ENCODE results near the gene NDE1.
"Not testable (repeated sequence)": the region's sequence is repeated elsewhere in the genome, so short reads cannot be mapped to it uniquely, and the experiment has no call there.

Gene NDE1, protein sequence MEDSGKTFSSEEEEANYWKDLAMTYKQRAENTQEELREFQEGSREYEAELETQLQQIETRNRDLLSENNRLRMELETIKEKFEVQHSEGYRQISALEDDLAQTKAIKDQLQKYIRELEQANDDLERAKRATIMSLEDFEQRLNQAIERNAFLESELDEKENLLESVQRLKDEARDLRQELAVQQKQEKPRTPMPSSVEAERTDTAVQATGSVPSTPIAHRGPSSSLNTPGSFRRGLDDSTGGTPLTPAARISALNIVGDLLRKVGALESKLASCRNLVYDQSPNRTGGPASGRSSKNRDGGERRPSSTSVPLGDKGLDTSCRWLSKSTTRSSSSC

GRCh38 chr16:15650019-15650697 lies at the start of gene NDE1:
NDE1 (plus strand) TSS chr16:15650245; CDS start chr16:15664779, 14,534 bp downstream.
- peak; percentile 75 to 78 for DNase-seq (ENCODE audit: low read depth in 1 of 2, low spot score in 1 of 2)

- no peak for DNase-seq (ENCODE audit: low read depth in 1 of 2, low spot score in 1 of 2)
These were observed 48.7 kb upstream of the NDE1 start for GRCh38 chr16:15601212-15601879.

- no peak for DNase-seq (ENCODE audit: low read depth in 1 of 2, low spot score in 1 of 2)
These were observed 47.6 kb upstream of the NDE1 start for GRCh38 chr16:15602285-15603044.

GRCh38 chr16:15604460-15605440 lies 45.3 kb upstream of the NDE1 start:
- no peak for DNase-seq (ENCODE audit: low read depth in 1 of 2, low spot score in 1 of 2)

DNA sequence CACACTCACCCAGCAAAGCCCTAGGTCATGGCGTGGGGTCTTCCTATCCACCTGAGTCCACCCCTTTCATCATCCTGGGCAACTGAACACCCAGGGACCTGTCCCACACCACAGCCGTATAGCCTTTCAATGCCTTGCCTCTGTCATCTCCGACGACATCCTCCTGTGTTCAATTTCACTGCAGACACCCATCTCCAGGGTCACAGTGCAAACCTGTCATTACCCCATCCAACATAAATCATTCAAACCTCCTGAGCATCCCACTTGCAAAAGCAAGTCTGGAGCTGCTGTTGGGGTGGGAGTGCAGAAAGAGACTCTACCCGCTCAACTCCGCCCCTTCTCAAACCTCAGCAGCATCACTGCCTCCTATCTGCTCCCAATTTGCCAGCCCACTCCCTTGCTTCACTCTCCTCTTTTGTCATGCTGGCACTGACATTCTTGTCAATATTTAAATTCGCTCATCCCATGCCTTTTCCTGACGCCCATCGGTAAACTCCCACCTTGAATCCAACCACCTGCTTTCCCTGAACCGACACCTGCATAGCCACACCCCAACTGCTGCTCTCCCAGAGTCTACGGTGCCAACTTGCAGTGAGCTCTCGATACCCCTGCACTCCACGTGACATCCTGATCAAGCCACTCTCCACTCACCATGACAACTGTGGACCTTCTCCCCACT lies 44.1 kb upstream of the NDE1 start:
- DNase-seq (ENCODE audit: low read depth in 1 of 2, low spot score in 1 of 2), result no peak

GRCh38 chr16:15606518-15607220 lies 43.4 kb upstream of the NDE1 start:
- no peak for DNase-seq (ENCODE audit: low read depth in 1 of 2, low spot score in 1 of 2)

GRCh38 chr16:15607221-15607699 lies 42.8 kb upstream of the NDE1 start:
- not testable (repeated sequence) for DNase-seq (ENCODE audit: low read depth in 1 of 2, low spot score in 1 of 2)

DNA sequence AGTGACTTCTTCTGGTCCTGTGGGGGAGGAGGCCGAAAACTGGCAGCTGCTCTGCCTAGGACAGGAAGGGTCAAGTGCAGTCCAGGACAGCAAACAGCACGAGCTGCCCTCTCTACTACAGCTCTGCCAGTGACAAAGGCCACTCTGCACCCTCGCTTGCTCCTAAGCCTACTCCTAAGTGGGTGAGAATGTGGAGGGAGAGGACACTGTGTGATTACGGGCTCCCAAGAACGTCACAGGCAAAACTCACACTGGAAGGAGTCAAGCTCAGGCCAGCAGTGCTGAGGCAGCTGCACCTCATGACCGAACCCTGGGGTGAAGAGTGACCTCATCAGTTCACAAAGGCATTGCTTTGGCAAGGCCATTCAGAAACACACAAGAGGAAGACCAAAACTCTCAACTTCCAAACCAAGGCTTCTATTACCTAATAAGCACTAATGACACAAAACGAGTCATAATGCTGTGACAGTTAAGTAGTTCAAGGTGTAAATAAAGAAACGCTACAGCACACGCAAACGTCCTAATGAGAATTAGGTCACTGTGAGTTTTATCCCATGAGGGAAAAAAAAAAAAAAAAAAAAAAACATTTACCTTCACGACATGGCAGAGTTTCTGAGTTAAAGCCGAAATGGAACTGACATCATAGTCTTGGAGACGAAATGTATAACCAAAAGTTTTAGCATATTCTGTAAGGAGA lies 42.2 kb upstream of the NDE1 start:
- DNase-seq (ENCODE audit: low read depth in 1 of 2, low spot score in 1 of 2), result no peak

- no peak for DNase-seq (ENCODE audit: low read depth in 1 of 2, low spot score in 1 of 2)
These were observed 41.4 kb upstream of the NDE1 start for GRCh38 chr16:15608398-15609285.

GRCh38 chr16:15609286-15609649 lies 40.8 kb upstream of the NDE1 start:
- DNase-seq (ENCODE audit: low read depth in 1 of 2, low spot score in 1 of 2), result no peak

GRCh38 chr16:15610369-15610871 lies 39.6 kb upstream of the NDE1 start:
- DNase-seq (ENCODE audit: low read depth in 1 of 2, low spot score in 1 of 2), result no peak

DNA sequence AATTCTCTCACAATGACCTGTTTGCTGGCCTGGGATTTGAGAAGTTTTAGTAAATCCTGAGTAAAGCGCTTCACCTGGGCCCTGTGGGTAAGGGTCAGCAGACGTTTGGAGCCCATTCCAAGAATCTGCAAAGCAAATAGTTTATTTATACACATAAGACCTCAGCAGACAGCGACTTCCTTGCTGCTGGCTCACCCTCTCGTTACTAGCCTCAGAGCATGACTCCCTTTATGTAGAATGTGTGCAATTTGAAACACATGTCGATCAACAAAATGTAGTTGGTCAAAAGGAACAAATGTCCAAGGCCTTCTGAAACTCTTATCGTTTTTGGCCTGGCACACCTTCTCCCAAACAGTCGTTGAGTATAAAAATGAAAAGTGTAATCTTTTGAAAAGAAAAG lies 38.4 kb upstream of the NDE1 start:
- no peak for DNase-seq (ENCODE audit: low read depth in 1 of 2, low spot score in 1 of 2)

DNA sequence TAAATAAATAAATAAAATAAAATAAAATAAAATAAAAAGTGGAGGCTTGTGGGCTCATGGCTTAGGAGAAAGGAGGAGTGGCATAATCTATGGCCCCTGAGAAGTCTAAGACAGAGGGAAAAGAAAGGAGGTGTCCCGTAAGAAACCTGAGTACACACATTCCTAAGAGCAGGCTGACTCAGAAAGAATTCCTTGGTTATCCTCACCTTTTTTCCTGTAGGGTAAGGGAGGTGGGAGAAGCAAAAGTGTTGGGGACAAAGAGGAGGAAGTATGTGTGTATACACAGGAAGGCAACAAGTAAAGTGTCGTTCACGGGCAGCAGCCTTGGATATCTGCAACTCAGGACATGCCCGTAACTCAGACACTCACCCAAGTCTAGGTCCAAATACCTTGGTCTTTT lies 36.4 kb upstream of the NDE1 start:
- DNase-seq (ENCODE audit: low read depth in 1 of 2, low spot score in 1 of 2), result no peak

DNA sequence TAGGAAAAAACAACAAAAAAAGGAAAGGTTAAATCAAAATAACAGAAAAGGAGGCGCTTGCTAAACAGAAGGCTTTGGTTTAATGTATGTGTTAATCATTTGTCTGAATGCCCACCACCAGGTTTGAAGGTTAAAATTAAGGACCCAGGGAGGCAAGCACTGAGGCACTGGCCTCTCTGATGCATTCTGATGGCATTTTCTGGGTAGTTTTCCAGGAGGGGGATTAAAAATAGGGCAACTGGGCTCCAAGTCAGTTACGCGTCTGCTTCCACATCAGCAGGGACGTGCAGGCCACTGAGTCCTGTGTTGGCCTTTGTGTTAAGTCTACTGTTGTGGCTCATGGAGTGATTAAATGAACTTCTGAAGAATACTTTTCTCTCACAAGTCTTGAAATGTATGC lies 34.0 kb upstream of the NDE1 start:
- DNase-seq (ENCODE audit: low read depth in 1 of 2, low spot score in 1 of 2), result no peak

DNA sequence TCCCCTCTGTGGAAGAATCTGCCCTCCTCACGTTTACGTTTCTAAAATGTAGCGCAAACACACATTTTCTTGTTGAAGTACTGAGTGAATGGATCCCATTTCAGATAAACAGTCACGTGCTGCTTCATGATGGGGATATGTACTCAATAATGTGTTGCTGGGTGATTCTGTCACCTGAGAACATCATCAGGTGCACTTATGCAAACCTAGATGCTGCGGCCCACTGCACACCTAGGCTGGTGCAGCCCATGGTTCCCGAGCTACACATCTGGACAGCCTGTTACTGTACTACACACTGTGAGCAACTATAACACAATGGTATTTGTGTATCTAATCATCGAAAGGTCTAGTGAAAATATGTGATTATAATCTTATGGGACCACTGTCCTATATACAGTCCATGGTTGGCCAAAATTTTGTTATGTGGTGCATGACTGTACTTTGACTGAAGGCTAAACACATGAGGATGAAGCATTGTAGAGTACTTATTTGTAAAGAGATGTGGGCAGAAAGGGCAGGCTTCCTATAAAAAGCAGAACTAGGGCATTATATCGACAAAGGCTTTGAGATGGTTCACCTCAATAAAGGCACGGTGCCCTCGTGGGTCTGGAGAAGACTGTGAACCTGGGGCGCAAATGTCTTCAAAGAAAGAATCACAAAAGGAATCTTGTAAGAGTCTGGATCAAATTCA lies 33.4 kb upstream of the NDE1 start:
- DNase-seq (ENCODE audit: low read depth in 1 of 2, low spot score in 1 of 2), result no peak

DNA sequence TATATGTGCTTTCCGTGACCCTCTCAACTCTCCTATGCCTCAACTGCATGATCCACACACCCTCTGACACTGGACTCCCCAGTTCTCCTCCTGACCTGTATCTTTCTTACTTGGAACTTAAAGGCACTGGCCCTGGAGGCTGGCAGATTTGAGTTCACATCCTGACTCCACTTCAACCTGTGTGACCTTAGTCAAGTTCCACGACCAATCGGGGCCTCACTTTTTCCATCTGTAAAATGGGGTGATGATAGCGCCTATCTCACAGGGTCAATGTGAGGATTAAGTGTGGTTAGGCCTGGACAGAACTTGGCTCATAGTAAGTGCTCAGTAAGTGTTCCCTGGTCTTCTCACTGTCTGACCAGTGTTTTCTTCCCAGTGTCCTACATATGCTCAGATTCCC lies 32.1 kb upstream of the NDE1 start:
- no peak for DNase-seq (ENCODE audit: low read depth in 1 of 2, low spot score in 1 of 2)

DNA sequence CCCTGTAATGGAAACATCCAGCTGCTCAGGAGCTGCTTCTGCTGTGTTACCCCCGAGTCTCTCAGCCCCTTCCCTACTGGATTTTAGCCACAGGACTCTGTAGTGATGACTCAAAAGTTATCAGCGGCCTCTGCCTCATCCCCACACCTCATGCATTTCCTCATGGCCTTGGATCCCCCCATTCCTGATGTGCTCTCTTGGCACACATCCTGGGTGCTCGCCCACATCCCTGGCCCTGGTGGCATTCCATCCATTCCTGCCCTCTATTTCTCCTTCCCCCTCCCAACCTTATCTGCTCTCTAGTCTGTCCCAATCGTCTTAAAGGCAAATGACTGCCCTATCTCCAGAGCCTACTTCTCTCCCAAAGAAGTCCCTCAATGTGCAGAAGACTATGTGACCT lies 31.7 kb upstream of the NDE1 start:
- DNase-seq (ENCODE audit: low read depth in 1 of 2, low spot score in 1 of 2), result no peak

Measured in stimulated activated CD4-positive, alpha-beta T cell treated with anti-CD3 and anti-CD28 coated beads, Interleukin-15, amount 100 ng/mL, for 1 hour (primary cell).